Stromal cell of bone marrow (primary cell): ENCODE measurements around the gene GAB4.
"Not testable (repeated sequence)": the region's sequence is repeated elsewhere in the genome, so short reads cannot be mapped to it uniquely, and the experiment has no call there.

Source experiments
- DNase-seq: peaks from one replicate; pipeline ENCODE4 v3.0.0-alpha.2; 2012; ENCODE audit warnings: low read depth

The GAB4 gene, protein sequence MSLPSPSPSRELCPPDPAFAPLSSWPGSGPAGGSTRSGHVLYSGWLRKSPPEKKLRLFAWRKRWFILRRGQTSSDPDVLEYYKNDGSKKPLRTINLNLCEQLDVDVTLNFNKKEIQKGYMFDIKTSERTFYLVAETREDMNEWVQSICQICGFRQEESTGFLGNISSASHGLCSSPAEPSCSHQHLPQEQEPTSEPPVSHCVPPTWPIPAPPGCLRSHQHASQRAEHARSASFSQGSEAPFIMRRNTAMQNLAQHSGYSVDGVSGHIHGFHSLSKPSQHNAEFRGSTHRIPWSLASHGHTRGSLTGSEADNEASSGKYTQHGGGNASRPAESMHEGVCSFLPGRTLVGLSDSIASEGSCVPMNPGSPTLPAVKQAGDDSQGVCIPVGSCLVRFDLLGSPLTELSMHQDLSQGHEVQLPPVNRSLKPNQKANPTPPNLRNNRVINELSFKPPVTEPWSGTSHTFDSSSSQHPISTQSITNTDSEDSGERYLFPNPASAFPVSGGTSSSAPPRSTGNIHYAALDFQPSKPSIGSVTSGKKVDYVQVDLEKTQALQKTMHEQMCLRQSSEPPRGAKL

DNA sequence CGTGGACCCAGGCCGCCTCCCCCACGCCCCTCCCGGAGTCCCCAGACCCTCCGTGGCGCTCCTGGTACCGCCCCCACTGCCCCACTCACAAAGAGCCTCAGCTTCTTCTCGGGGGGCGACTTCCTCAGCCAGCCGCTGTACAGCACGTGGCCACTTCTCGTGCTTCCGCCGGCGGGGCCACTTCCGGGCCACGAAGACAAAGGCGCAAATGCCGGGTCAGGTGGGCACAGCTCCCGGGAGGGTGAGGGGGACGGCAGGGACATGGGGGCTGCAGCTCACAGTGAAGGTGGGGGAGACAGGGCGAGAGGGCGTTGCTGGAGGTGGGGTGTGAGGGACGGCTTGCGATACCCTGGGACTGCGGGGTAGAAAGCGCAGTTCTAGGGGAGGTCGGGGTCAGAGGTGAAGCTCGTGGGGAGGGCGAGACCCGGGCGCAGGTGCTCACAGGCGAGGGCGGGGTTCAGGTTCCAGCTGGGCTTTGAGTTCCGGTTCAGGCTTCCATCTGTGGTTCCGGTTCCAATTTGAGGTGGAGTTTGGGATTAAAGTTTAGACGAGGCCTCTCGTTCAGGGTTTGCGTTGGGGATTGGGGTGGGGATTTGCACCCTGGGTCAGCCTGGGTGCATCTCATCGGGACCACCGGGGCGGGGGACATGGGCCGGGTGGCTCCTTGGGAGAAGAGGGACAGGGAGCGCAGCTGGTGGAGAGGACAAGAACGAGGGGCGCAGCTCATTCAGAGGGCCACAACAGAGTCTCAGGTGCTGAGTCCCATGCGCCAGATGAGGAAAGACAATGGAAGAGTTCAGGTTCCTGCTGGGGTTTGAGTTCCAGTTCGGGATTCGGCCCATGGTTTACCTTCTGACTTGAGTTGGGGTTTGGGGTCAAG, at the start of gene GAB4:
Gene GAB4, minus strand, starts transcription at position 371 of the 880 bp plus-strand sequence. Its CDS starts 108 bp downstream, at position 263.
- DNase-seq: no peak

DNA sequence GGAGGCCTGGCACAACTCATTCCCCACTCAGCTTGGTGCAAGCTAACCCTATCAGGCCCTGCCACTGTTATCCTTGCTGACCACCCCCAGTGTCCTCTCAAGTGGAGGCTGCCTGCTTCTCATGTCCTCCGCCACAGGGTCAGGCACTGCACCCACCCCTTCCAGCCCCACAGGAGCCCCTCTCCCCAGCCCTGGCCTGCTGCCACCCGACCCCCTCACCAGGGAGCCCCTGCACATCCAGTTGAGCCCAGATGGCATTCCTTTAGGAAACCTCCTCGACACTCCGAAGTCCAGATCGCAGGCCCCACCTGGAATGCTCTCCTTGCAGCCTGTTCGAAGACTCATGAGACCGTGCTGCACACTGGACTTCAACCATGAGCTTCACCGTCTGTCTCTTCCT, 48.8 kb upstream of the GAB4 start:
- no peak for DNase-seq

DNA sequence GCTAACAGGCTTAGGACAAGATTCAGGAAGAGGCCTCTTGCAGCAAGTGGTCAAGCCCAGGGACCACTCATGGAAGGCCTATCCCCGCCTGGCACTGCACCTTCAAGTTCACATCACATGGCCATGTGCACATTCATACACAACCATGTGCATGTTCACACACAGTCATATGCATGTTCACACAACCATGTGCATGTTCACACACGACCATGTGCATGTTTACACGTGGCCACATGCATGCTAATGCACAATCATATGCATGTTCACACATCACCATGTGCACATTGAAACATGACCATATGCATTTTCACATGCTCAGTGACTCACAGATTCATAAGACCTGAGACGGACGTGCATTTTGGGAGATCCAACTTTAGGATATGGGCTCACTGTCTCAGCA, 48.0 kb upstream of the GAB4 start:
- no peak for DNase-seq

DNA sequence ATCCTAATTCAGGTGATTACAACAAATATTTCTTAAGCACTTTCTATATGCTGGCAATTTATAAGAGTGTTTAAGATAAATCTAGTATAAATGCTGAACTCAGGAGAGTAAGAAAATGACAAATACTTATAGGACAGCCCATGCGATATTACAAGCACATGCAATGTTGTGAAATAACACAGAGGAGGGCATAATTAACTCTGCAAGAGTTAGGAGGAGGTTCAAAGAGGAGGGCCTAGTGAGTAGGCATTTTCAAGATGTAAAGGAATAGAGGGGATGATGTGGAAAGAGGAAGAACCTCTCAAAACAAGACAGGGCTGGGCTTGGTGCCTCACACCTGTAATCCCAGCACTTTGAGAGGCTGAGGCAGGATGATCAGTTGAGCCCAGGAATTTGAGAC, 39.6 kb upstream of the GAB4 start:
- DNase-seq: no peak

DNA sequence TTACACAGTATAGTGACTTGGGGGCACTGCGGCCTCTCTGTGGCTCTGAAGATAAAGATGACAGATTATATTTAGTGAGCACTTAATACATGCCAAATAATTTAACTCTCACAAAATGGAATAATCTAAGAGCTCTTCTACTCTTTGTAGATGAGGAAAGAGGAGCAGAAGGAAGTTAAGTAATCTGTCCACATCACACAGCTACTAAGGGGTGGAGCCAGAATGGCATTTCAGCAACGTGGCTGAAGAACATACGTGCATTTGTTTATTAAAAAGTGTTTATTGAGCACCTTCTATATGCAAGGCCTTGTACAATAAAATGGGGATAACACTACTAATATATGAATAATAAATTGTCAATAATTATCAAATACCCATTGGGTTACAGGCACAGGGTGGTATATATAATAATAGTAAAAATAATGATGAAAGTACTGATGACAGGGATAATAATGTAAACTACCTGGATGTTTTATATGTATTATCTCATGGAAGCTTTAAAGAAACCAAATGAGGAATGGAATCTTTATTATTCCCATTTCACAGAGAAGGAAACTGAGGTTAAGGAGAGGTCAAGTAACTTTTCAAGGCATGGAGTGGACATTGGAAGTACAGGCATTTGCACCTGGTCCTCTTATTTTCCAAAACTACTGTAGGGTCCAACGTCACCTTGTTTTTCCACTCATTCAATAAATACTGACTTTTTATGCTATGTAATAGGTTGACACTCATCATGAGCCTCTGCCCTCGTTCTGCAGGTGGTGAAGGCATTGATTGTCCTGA, 38.7 kb upstream of the GAB4 start:
- no peak for DNase-seq

DNA sequence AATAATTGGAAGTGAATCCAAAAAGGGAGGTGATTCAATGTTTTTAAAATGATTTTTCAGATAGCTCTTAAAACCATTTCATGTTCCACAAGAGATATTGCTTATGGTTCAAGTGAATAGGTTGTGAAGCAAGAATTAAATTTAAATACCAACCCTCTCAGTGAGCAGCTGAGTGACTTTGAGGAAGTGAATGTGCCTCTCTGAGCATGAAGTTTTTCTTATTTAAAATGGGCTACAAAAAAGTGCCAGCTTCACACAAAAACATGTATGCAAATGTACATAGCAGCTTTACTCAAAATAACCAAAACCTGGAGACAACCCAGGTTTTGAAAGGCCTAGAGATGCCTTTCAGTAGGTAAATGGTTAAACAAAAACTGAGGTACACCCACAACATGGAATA, 35.5 kb upstream of the GAB4 start:
- no peak for DNase-seq

DNA sequence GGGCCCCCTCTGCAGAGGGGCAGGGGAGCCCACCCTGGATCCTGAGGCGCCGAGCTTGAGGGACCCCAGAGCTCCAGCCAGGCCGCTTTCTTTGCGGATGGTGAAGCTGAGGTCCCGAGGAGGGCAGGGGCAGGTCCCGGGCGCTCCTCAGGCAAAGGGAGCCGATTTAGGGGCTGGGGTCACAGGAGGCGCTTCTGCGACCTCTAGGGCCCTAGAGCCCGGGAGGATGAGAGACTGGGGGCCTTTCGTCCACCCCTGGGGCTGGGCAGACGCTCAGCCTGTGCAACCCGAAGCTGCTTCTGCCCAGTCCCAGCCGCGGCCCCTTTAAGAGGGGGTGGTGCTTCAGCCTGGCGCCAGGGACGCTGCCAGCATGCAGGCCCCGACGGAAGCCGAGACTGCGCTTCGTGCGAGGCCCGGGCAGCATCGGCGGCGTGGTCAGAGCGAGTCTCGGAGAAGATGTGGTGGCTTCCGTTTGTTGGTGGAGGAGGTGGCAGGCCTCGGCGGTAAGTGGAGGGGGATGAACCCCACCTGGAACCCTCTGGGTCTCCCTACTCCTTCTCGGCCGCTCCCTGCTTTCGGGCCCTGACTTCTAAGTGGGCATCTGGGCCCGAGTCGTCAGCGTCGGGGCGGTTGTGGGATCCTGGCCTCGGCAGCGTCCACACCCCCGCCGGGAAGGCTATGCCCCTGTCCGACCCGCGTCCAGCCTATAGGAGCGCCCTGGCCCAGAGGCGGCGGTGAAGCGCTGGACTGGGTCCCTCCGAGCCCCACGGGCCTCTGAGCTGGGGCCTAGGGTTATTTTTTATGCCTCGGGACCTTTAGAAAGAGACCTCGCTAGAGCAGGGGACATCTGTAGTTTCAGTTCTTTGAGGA, 29.1 kb upstream of the GAB4 start:
- DNase-seq: not testable (repeated sequence)

DNA sequence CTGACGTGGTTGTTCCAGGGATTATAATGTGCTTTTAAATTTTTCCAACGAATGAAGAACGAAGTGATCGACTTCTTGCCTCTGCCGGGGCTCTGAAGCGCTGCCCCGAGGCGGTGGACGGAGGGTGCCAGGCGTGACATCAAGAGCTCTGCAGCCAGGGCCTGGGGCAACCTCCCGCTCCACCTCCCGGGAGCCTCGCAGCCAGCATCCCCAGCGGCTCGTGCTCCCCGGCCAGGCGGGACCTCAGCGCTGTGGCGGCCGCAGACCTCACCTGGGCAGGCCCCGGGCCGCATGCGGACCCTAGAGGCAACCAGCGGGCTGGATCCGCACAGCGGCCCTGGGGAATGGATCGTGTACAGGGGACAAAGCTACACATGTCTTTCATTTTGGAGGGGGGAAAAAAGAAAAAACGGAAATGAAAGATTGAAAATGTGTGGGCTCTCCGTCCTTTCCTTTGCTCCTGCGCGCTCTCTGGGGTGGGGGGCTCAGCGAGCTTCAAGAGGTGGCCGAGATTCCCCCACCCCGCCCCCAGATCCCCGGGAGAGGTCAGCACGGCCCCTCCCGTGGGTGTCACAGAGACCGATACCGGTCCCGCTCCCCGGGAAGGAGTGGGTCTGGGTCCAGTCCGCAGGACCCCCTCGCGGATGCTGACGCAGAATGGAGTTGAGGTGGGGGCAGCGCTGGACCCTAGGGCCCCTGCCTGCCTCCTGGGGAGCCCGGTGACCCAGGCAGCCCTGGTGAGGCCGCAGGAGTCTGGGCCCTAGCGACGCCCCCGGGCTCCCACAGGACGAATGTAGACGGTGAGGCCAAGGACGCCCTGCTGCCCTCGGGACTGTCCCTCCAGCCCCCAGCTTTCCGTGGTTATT, 28.2 kb upstream of the GAB4 start:
- DNase-seq: not testable (repeated sequence)

DNA sequence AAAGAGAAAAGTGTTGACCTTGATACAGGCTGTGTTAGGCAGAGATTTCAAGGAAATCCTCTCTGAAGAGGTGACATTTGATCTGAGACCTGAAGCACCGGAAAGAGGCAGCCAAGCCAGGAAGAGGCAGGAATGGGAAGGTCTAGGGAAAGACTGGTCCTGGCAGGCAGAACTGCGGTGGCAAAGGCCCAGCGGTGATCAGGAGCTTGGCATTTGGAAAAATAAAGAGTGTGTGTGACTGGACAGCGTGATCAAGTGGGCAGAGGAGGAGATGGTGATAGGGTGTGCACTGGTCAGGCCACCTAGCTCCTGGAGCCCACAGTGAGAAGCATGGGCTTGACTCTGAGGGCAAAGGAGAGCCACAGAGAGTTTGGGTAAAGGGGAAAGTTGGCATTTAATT, 27.2 kb upstream of the GAB4 start:
- DNase-seq: no peak

DNA sequence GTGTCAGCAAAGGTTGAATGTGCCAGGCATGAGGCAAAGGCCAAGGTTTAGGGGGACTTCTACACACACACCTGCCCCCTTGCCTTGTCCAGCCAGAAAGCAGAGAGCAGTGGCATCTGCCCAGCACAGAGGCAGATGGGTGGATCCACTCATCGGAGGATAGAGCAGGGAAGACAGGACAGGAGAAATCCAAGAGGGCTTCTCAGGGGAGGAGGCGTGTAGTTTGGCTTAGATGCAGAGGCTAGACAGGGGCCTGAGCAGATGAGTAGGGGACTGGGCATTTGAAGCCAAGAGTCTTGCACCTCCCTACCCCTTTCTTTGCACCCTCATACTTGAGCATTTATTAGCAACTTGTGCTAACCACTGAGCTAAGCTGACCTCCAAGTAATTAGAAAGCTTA, 26.5 kb upstream of the GAB4 start:
- DNase-seq: not testable (repeated sequence)

DNA sequence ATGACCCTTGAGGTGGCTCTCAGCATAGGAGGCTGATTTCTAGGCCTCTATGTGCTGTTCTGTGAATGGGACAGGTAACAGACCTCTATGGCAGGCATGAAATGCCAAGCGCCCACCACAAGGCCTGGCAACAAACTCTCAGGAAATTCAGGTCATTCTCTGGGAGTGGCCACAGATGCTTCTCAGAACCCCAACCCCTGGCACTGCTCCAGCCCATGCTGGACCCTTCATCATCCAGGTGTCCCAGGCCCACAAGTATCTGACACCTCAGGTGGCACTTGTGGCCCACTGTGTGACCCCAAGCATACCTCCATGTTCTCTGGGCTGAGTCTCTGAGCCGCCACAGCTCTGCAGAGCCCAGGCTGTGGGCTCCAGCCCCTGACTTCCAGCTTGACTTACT, 24.3 kb upstream of the GAB4 start:
- not testable (repeated sequence) for DNase-seq

DNA sequence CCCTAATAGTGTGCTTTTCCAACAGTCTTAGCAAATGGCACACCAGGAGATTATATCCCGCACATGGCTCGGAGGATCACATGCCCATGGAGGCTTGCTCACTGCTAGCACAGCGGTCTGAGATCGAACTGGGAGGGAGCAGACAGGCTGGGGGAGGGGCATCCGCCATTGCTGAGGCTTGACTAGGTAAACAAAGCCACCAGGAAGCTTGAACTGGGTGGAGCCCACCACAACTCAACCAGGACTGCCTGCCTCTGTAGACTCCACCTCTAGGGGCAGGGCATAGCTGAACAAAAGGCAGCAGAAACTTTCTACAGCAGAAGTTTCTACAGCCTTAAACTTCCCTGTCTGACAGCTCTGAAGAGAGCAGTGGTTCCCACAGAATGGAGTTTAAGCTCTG, 16.4 kb upstream of the GAB4 start:
- not testable (repeated sequence) for DNase-seq

DNA sequence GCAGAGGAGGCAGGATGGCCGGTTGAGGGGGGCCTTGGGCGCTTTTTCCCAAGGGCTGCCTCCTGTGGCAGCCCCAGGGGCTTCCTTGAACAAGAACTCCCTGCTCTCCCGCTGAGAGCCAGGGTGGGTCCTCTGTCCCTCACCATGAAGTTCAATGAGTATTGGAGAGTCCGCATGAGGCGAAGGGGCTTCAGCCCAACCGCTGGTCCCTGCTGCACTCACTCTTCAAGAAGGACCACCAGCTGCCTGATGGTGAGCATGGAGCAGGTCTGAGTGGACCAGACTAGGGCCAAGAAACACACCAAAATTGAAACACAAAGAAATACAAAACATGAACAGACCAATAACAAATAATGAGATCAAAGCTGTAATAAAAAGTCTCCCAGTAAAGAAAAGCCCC, 7.5 kb upstream of the GAB4 start:
- not testable (repeated sequence) for DNase-seq

DNA sequence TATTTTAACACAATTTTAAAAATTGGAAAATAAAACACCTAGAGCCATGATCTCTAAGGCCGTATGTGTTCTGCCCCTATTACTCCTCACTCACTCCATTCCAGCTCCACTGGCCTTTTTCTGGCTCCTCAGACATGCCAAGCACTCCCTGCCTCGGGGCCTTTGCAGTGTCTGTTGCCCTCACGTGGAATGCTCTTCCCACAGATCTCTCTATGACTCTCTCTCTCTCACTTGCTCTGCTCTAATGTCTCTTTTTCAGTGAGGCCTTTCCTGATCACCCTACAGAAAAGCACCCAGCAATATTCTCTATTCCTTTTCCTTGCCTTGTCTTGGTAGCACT, 6.0 kb upstream of the GAB4 start:
- not testable (repeated sequence) for DNase-seq

DNA sequence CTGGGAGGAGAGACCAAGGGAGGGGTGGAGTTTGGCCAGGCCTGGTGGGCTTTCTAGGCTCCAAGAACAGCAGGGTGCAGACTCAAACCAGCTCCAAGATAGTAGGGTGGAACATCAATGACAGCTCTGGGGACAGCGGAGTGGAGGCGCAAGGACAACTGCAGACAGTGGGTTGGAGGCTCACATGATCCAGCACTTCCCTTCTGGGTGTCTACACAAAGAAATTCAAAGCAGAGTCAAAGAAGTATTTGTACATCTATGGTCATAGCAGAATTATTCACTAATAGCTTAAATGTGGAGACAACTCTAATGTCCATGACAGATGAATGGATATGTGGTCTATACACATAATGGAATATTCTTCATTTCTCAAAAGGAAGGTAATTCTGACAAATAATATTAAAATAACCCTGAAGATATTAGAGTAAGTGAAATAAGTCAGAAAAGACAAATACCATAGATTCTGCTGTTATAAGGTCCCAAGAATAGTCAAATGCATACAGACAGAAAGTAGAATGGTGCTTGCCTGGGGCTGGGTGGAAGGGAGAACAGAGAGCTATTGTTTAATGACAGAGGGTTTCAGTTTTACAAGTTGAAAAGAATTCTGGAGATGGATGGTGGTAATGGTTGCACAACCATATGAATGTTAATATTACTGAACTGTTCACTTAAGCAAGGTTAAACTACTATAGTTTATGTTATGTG, 5.5 kb upstream of the GAB4 start:
- DNase-seq: no peak

DNA sequence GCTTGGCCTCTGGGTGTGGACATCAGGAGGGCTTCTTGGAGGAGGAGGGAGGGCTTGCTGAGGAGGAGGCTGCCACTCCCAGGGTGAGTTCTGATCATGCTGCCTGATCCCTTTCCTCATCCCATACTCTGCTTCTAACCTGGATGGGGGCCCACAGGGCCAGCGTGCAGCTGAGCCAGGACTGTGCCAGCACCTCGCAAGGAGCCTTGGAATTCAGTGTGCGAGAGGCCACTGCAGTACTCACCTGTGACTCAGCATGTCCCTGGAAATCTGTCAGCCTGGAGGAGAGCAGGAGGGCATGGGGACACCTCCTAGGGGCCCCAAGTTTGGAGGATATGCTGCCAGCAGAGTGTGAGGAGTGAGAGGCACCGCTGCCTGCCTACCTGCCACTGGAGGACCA, 4.2 kb upstream of the GAB4 start:
- DNase-seq: no peak

DNA sequence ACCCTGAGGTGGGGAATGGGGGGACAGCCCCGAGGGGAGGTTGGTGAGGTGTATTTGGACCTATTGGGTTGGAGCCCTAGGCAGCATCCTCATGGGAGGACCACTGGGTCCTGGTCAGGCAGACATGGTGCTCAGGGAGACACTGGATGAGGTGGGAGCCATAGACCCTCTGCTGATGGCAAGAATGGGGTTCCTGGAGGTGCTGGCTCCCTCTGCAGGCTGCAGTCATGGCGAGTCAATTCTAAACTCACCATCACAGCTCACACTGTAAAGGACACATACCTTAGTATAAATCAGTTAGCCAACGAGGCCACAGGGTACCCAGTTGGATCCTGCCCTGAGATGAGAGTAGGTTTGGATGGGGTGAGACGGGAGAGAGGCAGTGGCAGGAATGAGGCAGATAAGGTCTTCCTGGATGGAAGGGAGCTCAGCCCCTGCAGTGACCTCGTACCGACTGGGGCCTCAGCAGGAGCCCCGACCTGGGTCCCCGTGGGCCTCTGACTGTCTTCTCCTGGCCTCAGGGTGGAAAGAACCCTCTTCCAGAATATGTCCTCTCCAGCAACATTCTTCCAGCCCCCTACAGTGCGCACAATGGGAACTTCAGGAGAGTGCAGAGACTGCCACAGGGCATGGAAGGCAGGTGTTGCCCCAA, 1.7 kb upstream of the GAB4 start:
- DNase-seq: no peak

DNA sequence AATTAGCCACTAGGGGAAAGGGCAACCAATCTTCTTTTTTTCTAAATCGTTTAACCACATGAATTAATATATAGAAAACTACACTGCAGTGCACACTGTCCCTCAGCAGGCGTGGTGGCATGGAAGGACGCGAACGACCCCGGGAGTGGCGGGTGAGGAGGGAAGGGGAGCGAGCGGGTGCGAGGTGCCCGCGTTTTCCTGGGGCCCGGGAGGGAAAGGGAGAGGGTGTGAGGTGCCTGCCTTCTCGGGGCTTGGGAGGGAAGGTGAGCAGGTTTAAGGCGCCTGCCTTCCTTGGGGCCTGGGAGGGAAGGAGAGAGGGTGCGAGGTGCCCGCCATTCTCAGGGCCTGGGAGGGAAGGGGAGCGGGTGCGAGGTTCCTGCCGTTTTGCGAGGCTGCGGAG, 765 bp downstream of the GAB4 start:
- DNase-seq: no peak

DNA sequence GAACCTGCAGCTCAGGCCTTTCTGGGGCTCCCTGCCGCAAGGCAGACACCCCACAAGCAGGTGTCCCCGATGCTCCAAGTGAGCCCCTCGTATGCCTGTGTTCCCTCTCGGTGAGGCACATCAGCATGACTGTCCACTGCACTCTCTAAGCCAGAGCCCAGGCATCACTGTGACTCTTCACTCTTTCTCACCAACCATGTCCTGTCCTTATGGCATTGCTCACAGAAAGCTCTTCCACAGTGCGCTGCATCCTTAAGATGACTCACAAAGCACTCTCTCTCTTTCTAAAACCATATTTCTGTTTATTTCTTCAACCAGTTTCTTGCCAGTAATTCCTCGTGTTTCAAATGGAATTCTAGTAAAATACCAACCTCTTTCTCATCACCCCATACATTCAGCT, 18.1 kb downstream of the GAB4 start:
- DNase-seq: no peak
